Testis (tissue), 3 donors: ENCODE data around the gene GLIPR1. TPM values are rescaled to one million over a fixed set of nuclear protein-coding genes. Genes with fewer than 3 reads are reported as not detected.

Source experiments
- DNase-seq: peaks from one replicate; pipeline ENCODE4 v3.0.0-alpha.2; 2019
- H3K27ac ChIP-seq, 2 donors: fragments of 200-600 bp; sonication (generic); one replicate each; pipeline ENCODE4 v1.5.1; 2019
- H3K27me3 ChIP-seq: fragments of 200-600 bp; sonication (generic); one replicate; pipeline ENCODE4 v1.5.1; 2019
- H3K36me3 ChIP-seq: fragments of 200-600 bp; sonication (generic); one replicate; pipeline ENCODE4 v1.5.1; 2017; ENCODE audit warnings: low read depth; ENCODE audit errors: missing control alignments
- H3K4me1 ChIP-seq: fragments of 200-600 bp; sonication (generic); one replicate; pipeline ENCODE4 v1.5.1; 2019
- H3K4me3 ChIP-seq, 2 donors: fragments of 200-600 bp; sonication (generic); one replicate each; pipeline ENCODE4 v1.5.1; 2017 to 2019
- H3K9me3 ChIP-seq: fragments of 200-600 bp; sonication (generic); one replicate; pipeline ENCODE4 v1.5.1; 2017
- CTCF ChIP-seq, 3 experiments: fragments of 450-650 bp in 2 of 3; fragments of 200-600 bp in 1 of 3; sonication (generic) in 1 of 3; IDR thresholded peaks; one replicate each; pipeline ENCODE4 v1.5.1; 2016 to 2019; ENCODE audit warnings: antibody characterized with exemption in 3 of 3, mild to moderate bottlenecking in 2 of 3, moderate library complexity in 1 of 3
- POLR2A ChIP-seq: fragments of 450-650 bp; IDR thresholded peaks from one replicate; pipeline ENCODE4 v1.6.1; 2017; ENCODE audit warnings: antibody characterized with exemption, mild to moderate bottlenecking, moderate library complexity
- WGBS, 2 donors: methylation state at CpG; one replicate each; pipeline ENCODE4 v1.1.5; 2018; 5-methylcytosine and 5-hydroxymethylcytosine counted together
- intact Hi-C: fragments of 100-400 bp; cut with DNase I; formaldehyde crosslinking; loops from one replicate; pipeline ENCODE4 v1.15.1; 2023; ENCODE audit warnings: low total_unique reads
- polyA plus RNA-seq: library from polyadenylated mRNA; stranded (reverse); fragments of 350-450 nt; fragmentation: Illumina TruSeq; extraction: RNeasy Lipid Tissue Mini Kit (QIAGEN cat#74804); gene quantifications from one replicate; pipeline ENCODE4 v1.2.3, GENCODE V29; 2014; ENCODE audit warnings: low read depth, low replicate concordance; ENCODE audit not compliant: insufficient read depth
- total RNA-seq, 2 donors: library from RNA; depleted of rRNA; stranded (reverse); fragments of >200 nt; gene quantifications; one replicate each; pipeline ENCODE4 v1.2.3, GENCODE V29; 2016

Gene GLIPR1
- total and polyA plus RNA-seq, 3 donors from 2014 or later: 3.5 to 11.8 (median 4.3) TPM

- Histone ChIP-seq H3K4me3 (no peak overlapping the region), H3K4me1 (no peaks in the 10 kb centered on the region), H3K27me3 (no peaks in the 10 kb centered on the region), H3K27ac (no peak overlapping the region), H3K9me3 (no peaks in the 10 kb centered on the region), H3K36me3 (no peaks in the 10 kb centered on the region)
- peak in 2 of 3 experiments; percentile 55 to 67 for TF ChIP-seq CTCF (IDR thresholded peaks at IDR 0.05)
- no peak for TF ChIP-seq POLR2A
- no peak for DNase-seq
- intact Hi-C loops: no loop called here
- 37 to 38% methylated on average over 3 to 4 of the region's 4 CpGs for WGBS, 2 donors
Measured at GRCh38 chr12:75526655-75527511, 46.3 kb downstream of the GLIPR1 start.

- no peaks in the 10 kb centered on the region for H3K9me3 ChIP-seq
Measured at GRCh38 chr12:75528272-75528671, 47.7 kb downstream of the GLIPR1 start.

GRCh38 chr12:75528692-75529091, 48.1 kb downstream of the GLIPR1 start:
- DNase-seq: no peak
- H3K36me3 ChIP-seq: no peaks in the 10 kb centered on the region
- 84 to 91% methylated on average over 2 of the region's 2 CpGs for WGBS, 2 donors
- no peak overlapping the region for H3K27ac ChIP-seq
- H3K4me1 ChIP-seq: no peaks in the 10 kb centered on the region
- H3K27me3 ChIP-seq: no peaks in the 10 kb centered on the region
- intact Hi-C loops: no loop called here
- H3K4me3 ChIP-seq: no peak overlapping the region
- H3K9me3 ChIP-seq: no peaks in the 10 kb centered on the region
- TF ChIP-seq POLR2A: no peak

More at GRCh38 chr12:75528272-75528671, 47.7 kb downstream of the GLIPR1 start:
- Histone ChIP-seq H3K4me1 (no peaks in the 10 kb centered on the region), H3K27ac (no peak overlapping the region), H3K36me3 (no peaks in the 10 kb centered on the region), H3K27me3 (no peaks in the 10 kb centered on the region), H3K4me3 (no peak overlapping the region)
- 69 to 76% methylated on average over 2 of the region's 2 CpGs for WGBS, 2 donors
- intact Hi-C loops: no loop called here
- DNase-seq: no peak
- no peak for TF ChIP-seq CTCF (IDR thresholded peaks at IDR 0.05)
- no peak for TF ChIP-seq POLR2A

- H3K27me3 ChIP-seq: no peaks in the 10 kb centered on the region
- TF ChIP-seq POLR2A (no peak), CTCF (IDR thresholded peaks at IDR 0.05) (no peak)
- no peaks in the 10 kb centered on the region for H3K4me1 ChIP-seq
- no peak for DNase-seq
- no peak overlapping the region for H3K4me3 ChIP-seq
- 88 to 96% methylated on average over 1 of the region's 1 CpG for WGBS, 2 donors
- H3K27ac ChIP-seq: no peak overlapping the region
- intact Hi-C loops: no loop called here
- H3K36me3 ChIP-seq: no peaks in the 10 kb centered on the region
- no peaks in the 10 kb centered on the region for H3K9me3 ChIP-seq
Measured at GRCh38 chr12:75529316-75529715, 48.8 kb downstream of the GLIPR1 start.

- WGBS, 2 donors: 61 to 67% methylated on average over 1 of the region's 1 CpG
Measured at GRCh38 chr12:75529826-75530225, 49.3 kb downstream of the GLIPR1 start.

More at GRCh38 chr12:75529826-75530225, 49.3 kb downstream of the GLIPR1 start:
- Histone ChIP-seq H3K9me3 (no peaks in the 10 kb centered on the region), H3K4me3 (no peak overlapping the region), H3K27me3 (no peaks in the 10 kb centered on the region), H3K4me1 (no peaks in the 10 kb centered on the region), H3K27ac (no peak overlapping the region), H3K36me3 (no peaks in the 10 kb centered on the region)
- no peak for TF ChIP-seq CTCF (IDR thresholded peaks at IDR 0.05)
- TF ChIP-seq POLR2A: no peak
- DNase-seq: no peak
- intact Hi-C loops: no loop called here
